ENCODE results near the gene AIFM3.

DNA sequence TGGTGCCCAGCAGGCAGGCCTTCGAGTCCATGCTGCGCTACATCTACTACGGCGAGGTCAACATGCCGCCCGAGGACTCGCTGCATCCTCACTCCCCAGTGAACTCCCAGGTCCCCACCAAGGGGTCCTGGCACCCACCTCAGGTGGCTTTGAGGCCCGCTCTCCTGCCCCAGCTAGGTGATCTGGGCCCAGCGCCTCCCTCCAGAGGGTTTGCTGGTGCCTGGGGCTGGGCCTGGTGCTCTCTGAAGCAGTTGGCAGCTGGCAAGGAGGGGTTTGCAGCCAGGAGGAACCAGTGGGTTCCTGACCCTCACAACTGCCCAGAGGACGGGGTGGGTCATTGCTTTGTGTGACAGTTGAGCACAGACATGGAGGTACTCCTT is 29.0 kb downstream of the AIFM3 start:
- TF ChIP-seq, protein P1, sequence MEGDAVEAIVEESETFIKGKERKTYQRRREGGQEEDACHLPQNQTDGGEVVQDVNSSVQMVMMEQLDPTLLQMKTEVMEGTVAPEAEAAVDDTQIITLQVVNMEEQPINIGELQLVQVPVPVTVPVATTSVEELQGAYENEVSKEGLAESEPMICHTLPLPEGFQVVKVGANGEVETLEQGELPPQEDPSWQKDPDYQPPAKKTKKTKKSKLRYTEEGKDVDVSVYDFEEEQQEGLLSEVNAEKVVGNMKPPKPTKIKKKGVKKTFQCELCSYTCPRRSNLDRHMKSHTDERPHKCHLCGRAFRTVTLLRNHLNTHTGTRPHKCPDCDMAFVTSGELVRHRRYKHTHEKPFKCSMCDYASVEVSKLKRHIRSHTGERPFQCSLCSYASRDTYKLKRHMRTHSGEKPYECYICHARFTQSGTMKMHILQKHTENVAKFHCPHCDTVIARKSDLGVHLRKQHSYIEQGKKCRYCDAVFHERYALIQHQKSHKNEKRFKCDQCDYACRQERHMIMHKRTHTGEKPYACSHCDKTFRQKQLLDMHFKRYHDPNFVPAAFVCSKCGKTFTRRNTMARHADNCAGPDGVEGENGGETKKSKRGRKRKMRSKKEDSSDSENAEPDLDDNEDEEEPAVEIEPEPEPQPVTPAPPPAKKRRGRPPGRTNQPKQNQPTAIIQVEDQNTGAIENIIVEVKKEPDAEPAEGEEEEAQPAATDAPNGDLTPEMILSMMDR (IDR thresholded peaks at IDR 0.05) = no peak
- TF ChIP-seq POLR2A (IDR thresholded peaks at IDR 0.05) = no peak
